HG02571 (cell line): ENCODE measurements around the gene CGB2.
"Not testable (repeated sequence)": the region's sequence is repeated elsewhere in the genome, so short reads cannot be mapped to it uniquely, and the experiment has no call there.

Experiments used
- ATAC-seq: cut with Tn5 transposase; IDR thresholded peaks from one replicate; pipeline ENCODE4 v1.9.1; 2021; ENCODE audit warnings: mild to moderate bottlenecking, moderate library complexity; ENCODE audit not compliant: unreplicated experiment

Gene CGB2

GRCh38 chr19:49064768-49065611 lies 33.3 kb downstream of the CGB2 start, which contains the start of gene NTF4:
Gene NTF4, minus strand, starts transcription at chr19:49064818. Its CDS starts 2,821 bp downstream, at chr19:49061997.
- ATAC-seq, result no peak

GRCh38 chr19:49065905-49066512 lies 34.3 kb downstream of the CGB2 start:
- ATAC-seq, result no peak

GRCh38 chr19:49067554-49067953 lies 35.9 kb downstream of the CGB2 start:
- ATAC-seq, result no peak

- ATAC-seq, result no peak
These were observed 37.3 kb downstream of the CGB2 start for GRCh38 chr19:49069026-49069425.

- ATAC-seq, result no peak
These were observed 38.7 kb downstream of the CGB2 start for GRCh38 chr19:49070416-49070815.

GRCh38 chr19:49071860-49072547 lies 40.3 kb downstream of the CGB2 start:
- no peak for ATAC-seq

- no peak for ATAC-seq
These were observed 42.1 kb downstream of the CGB2 start for GRCh38 chr19:49073514-49074378.

- ATAC-seq, result not testable (repeated sequence)
These were observed 43.2 kb downstream of the CGB2 start for GRCh38 chr19:49074869-49075268.

- no peak for ATAC-seq
These were observed 48.7 kb downstream of the CGB2 start for GRCh38 chr19:49080392-49080791.

- no peak for ATAC-seq
These were observed 49.6 kb downstream of the CGB2 start for GRCh38 chr19:49081273-49081672.
